Left ventricle myocardium superior (tissue), 1 donor: ENCODE data around the gene PPOX. TPM values are rescaled to one million over a fixed set of nuclear protein-coding genes. Genes with fewer than 3 reads are reported as not detected.

Experiments
- ATAC-seq: fragments of 200-7000 bp; cut with Tn5 transposase; one replicate; pipeline ENCODE4 v1.9.1; 2020; ENCODE audit warnings: mild to moderate bottlenecking, moderate library complexity
- DNase-seq: peaks from one replicate; pipeline ENCODE4 v3.0.0-alpha.2; 2020
- intact Hi-C: fragments of 100-400 bp; cut with micrococcal nuclease; formaldehyde crosslinking; loops from one replicate; pipeline ENCODE4 v1.11.0; 2022
- total RNA-seq: library from RNA; stranded (reverse); fragmentation: NEBNext Ultra II Directional; extraction: Animal tissue kit (Norgen Biotek cat#: 25700); gene quantifications from one replicate; pipeline ENCODE4 v1.2.1, GENCODE V29; 2021
- donor health status: DM: no; HTN: yes; CAD: no; lungs with severe emphysema.

PPOX gene
- total RNA-seq, 1 donor from 2014 or later, result 10.7 TPM

GRCh38 chr1:161140755-161141400 lies 25.3 kb upstream of the PPOX start:
- no peak for ATAC-seq

DNA sequence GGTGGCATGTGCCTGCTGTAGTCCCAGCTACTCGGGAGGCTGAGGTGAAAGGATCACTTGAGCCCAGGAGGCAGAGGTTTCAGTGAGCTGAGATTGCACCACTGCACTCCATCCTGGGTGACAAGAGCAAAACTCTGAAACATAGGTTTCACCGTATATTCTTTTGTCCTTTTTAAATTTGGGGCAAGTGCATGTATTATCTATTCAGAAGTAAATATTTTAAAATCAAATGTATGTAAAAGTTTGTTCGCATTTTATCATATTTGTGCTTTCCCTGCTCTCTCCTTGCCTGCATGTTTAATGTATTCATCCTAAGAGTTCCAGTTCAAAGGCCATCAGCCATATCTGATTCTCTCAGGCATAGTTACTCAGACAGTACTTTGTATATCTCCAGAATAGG lies 20.4 kb upstream of the PPOX start:
- DNase-seq (no peak), ATAC-seq (no peak)
- intact Hi-C loops, result no loop called here

More at GRCh38 chr1:161140755-161141400, 25.3 kb upstream of the PPOX start:
- no peak for DNase-seq
- intact Hi-C loops, result no loop called here

DNA sequence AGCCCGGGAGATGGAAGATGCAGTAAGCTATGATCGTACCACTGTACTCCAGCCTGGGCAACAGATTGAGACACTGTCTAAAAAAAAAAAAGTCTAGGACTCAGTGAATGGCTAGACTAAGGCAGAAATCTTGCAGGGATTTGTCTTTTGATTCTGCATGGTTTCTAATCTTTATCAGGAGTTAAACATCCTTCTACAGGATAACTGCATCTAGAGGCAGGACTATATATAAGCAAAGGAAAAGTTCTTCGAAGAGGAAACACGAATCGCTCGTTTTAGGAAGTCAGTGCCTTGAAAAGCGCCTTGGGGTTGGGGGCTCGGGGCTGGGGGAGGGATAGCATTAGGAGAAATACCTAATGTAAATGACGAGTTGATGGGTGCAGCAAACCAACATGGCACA lies 13.1 kb upstream of the PPOX start:
- ATAC-seq (no peak), DNase-seq (no peak)
- intact Hi-C loops, result no loop called here

- ATAC-seq, result peak; percentile 93
- DNase-seq, result peak; percentile 83
- intact Hi-C loops, result no loop called here
Observed at GRCh38 chr1:161153682-161154337, 12.4 kb upstream of the PPOX start, which contains the start of gene UFC1. Gene UFC1 (plus strand): TSS chr1:161153978. CDS start chr1:161153998, 20 bp downstream.

GRCh38 chr1:161157867-161158266 lies 8.4 kb upstream of the PPOX start:
- intact Hi-C loops, result no loop called here
- DNase-seq (no peak), ATAC-seq (no peak)

- ATAC-seq (no peak), DNase-seq (no peak)
- intact Hi-C loops, result no loop called here
Observed at GRCh38 chr1:161158316-161159010, 7.8 kb upstream of the PPOX start.

DNA sequence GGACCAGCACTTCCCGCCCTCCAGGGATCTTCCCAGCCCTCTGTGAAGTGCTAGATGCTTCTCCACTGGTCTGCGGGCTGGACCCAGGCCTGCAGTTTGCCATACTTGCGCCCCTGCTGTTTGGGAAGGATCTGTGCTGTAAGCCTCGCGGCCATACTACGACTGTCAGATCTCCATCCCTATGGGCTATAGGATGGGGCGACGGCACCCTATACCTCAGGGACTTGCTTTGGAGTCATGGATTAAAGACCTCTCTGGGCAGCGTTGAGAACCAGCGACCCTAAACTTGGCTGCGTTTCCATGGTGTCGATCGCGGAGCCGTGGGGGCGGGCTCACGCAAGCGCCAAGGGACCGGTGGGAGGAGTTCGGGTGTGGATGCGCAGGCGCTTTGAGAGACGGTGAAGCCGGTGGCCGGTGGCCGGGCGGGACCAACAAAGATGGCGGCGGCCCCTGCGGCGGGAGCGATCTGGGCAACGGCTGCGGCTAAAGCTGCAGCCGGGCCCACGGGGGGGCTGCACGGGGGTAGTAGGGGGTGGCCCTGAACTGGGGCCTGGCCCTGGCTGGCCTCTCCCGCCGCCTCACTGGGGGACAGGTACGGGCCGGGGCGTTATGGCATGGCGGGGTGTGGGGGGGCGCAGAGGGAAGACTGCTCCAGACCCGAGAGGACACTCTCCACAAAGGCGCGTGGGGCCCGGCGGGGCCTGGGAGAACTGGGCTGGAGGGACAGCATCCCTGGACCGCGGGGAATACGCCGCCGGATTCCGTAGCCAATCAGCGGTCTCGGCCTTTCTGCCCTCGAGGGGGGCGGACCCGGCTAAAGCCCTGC lies 6.9 kb upstream of the PPOX start, which contains the start of gene USP21:
Gene USP21, plus strand, starts transcription at position 414 of the 826 bp plus-strand sequence. CDS start 1,141 bp downstream, outside the sequence.
- DNase-seq (peak; percentile 96), ATAC-seq (peak; percentile 97)
- intact Hi-C loops, result no loop called here

DNA sequence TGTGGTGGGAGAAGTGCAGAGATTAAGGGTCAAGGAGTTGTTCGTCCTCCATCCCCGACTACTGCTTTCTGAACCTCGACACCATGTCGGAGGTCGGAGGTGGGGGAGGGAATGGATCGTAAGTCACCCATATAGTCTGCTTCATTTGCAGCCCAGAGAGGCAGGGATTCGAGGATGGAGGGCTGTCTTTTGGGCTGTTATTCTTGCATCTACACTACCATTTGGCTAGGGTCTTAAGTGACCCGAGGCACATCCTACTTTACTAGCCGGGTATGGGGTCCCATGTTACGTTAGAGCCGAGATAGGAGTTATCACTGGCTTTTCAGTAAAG lies 6.3 kb upstream of the PPOX start:
- no peak for DNase-seq
- no peak for ATAC-seq
- intact Hi-C loops, result no loop called here

- ATAC-seq (no peak), DNase-seq (no peak)
- intact Hi-C loops, result no loop called here
Observed at GRCh38 chr1:161160671-161161145, 5.5 kb upstream of the PPOX start.

DNA sequence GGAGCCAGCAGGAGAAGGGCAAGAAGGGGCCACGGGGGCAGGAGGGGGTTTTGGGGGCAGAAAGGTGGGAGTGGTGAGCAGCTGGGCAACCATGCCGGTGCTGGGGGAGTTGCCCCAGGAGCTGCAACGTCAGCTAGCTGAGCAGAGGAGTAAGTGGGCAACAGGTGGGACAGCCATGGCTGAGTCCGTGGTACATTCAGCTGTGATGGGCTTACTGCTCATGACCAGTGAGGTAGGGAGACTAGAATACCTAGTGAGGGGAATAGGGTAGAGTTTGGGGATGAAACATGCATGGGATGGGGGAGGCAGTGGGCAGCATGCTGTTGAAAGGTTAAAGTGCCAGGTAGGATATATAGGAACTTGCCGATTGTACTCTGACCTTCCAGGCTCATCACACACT lies 4.6 kb upstream of the PPOX start:
- intact Hi-C loops, result no loop called here
- DNase-seq (no peak), ATAC-seq (no peak)

DNA sequence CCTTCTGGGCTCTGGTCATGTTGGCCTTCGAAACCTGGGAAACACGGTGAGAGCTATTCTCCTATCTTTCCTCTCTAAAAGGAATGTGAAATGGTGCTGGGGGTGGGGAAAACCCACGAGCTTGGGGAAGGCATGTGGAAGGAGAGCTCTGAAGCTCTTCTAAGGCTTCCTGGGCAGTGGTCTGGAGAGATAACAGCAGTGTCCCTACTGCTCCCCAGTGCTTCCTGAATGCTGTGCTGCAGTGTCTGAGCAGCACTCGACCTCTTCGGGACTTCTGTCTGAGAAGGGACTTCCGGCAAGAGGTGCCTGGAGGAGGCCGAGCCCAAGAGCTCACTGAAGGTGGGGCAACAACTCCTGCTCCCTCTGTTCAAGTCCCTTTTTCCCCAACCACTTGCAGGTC lies 4.2 kb upstream of the PPOX start:
- intact Hi-C loops, result no loop called here
- ATAC-seq, result no peak
- DNase-seq, result no peak

DNA sequence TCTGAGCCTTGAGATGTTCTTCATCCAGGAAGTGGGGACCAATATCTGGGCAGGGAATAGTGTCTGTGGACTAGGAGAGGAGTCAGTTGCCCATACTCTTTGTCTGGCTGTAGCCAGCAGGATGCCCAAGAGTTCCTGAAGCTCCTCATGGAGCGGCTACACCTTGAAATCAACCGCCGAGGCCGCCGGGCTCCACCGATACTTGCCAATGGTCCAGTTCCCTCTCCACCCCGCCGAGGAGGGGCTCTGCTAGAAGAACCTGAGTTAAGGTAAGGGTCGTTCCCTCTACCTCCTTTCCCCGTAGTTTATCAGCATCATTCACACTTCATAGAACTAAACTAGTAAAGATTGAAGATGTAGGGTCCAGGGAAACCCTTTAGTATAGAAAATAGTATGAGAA lies 3.4 kb upstream of the PPOX start:
- intact Hi-C loops, result no loop called here
- no peak for DNase-seq
- no peak for ATAC-seq

- intact Hi-C loops, result no loop called here
- ATAC-seq (no peak), DNase-seq (no peak)
Observed at GRCh38 chr1:161163793-161164192, 2.4 kb upstream of the PPOX start.

GRCh38 chr1:161164901-161165610 lies 1.2 kb upstream of the PPOX start:
- intact Hi-C loops, result no loop called here
- DNase-seq (no peak), ATAC-seq (no peak)

DNA sequence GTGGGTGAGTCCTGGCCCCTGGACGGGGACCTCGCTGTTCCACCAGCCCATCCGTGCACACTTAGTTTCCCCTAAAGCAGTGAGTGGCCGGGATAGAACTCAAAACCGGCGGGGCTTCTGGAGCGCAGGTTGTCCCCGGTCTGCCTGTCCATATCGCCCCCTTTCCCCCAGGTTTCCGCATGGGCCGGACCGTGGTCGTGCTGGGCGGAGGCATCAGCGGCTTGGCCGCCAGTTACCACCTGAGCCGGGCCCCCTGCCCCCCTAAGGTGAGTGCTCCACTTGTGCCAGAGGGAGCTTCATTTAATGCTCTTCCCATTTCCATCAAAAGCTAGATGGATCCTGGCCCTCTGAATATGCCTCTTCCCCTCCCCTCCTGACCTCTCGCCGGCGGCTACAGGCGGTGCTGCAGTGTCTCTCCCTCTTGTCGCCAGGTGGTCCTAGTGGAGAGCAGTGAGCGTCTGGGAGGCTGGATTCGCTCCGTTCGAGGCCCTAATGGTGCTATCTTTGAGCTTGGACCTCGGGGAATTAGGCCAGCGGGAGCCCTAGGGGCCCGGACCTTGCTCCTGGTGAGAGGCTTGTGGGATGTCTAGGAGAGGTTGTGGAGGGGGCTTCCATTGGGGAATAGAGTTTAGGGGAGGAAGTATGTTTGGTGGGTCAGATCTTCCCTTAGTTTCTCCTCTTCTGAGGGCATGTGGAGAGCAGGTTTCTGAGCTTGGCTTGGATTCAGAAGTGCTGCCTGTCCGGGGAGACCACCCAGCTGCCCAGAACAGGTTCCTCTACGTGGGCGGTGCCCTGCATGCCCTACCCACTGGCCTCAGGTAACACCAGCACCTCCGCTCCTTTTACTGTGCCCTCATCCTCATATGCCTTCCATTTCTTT lies 683 bp downstream of the PPOX start:
- DNase-seq (peak; percentile 37), ATAC-seq (no peak)
- intact Hi-C loops, result no loop called here

DNA sequence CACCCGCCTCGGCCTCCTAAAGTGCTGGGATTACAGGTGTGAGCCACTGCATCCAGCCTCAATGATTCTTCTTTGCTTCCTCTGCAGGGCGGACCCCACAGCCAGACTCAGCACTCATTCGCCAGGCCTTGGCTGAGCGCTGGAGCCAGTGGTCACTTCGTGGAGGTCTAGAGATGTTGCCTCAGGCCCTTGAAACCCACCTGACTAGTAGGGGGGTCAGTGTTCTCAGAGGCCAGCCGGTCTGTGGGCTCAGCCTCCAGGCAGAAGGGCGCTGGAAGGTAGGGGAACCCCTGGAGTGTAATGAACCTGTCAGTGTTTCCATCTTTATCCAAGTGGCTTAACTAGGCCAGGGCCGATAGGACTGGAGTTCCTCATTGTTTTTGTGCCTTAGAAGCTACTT lies 2.7 kb downstream of the PPOX start:
- intact Hi-C loops, result no loop called here
- ATAC-seq (no peak), DNase-seq (no peak)

GRCh38 chr1:161171191-161171590 lies 5.0 kb downstream of the PPOX start:
- DNase-seq, result no peak
- intact Hi-C loops, result no loop called here
- ATAC-seq, result no peak

GRCh38 chr1:161171696-161172095 lies 5.5 kb downstream of the PPOX start:
- ATAC-seq, result no peak
- intact Hi-C loops, result no loop called here
- no peak for DNase-seq
